CD4-positive, alpha-beta T cell (primary cell): ENCODE measurements around the gene SNTG2. TPM values are rescaled to one million over a fixed set of nuclear protein-coding genes. Genes with fewer than 3 reads are reported as not detected.
"Not testable (repeated sequence)": the region's sequence is repeated elsewhere in the genome, so short reads cannot be mapped to it uniquely, and the experiment has no call there.

ENCODE experiments used
- ATAC-seq: fragments of 200-7000 bp; cut with Tn5 transposase; one replicate; pipeline ENCODE4 v1.10.0; 2022; ENCODE audit warnings: mild to moderate bottlenecking; ENCODE audit not compliant: poor library complexity
- CTCF ChIA-PET: fragments of 350-600 bp; sonication (Branson Sonifier 250); formaldehyde crosslinking; loops from one replicate; lab custom pipeline; 2021; ENCODE audit warnings: antibody characterized with exemption, inconsistent platforms; lab: Charles Lee
- POLR2A ChIA-PET: fragments of 350-600 bp; sonication (Branson Sonifier 250); formaldehyde crosslinking; loops from one replicate; lab custom pipeline; 2021; ENCODE audit warnings: antibody characterized with exemption, inconsistent platforms; lab: Charles Lee
- DNase-seq, 14 experiments: peaks; one replicate each; pipeline ENCODE4 v3.0.0-alpha.2; 2013 to 2020; ENCODE audit warnings: mixed read lengths in 2 of 14
- H3K27ac ChIP-seq, 2 donors: one replicate each; pipeline versions ENCODE4 v1.5.1 to v1.7.0; 2013; ENCODE audit warnings: low read length in 2 of 2, low read depth in 1 of 2, mild to moderate bottlenecking in 1 of 2
- H3K27me3 ChIP-seq, 2 experiments: 1 replicate in 1 of 2; 2 replicates in 1 of 2; pipeline versions ENCODE4 v1.6.1 to v1.7.0; 2013; ENCODE audit warnings: low read length in 2 of 2, control low read depth in 1 of 2, mild to moderate bottlenecking in 1 of 2, moderate library complexity in 1 of 2; ENCODE audit not compliant: insufficient read depth in 2 of 2, control insufficient read depth in 1 of 2
- H3K36me3 ChIP-seq: one replicate; pipeline ENCODE4 v1.6.1; 2013; ENCODE audit warnings: low read length, control low read depth; ENCODE audit not compliant: insufficient read depth
- H3K4me1 ChIP-seq: one replicate; pipeline ENCODE4 v1.6.1; 2013; ENCODE audit warnings: low read length, control low read depth; ENCODE audit not compliant: insufficient read depth
- H3K4me3 ChIP-seq: one replicate; pipeline ENCODE4 v1.5.1; 2013; ENCODE audit warnings: mild to moderate bottlenecking, low read length, moderate library complexity
- H3K9me3 ChIP-seq, 2 experiments: 1 replicate in 1 of 2; 2 replicates in 1 of 2; pipeline versions ENCODE4 v1.6.1 to v1.7.0; 2013; ENCODE audit warnings: low read length in 2 of 2, mild to moderate bottlenecking in 2 of 2, control low read depth in 1 of 2, moderate library complexity in 1 of 2; ENCODE audit not compliant: control insufficient read depth in 1 of 2, insufficient read depth in 1 of 2
- H3K27ac Mint-ChIP-seq: one replicate; pipeline ENCODE4 v1.8.0; 2020; ENCODE audit warnings: mixed read lengths
- H3K27me3 Mint-ChIP-seq: one replicate; pipeline ENCODE4 v1.8.0; 2021; ENCODE audit warnings: mixed read lengths
- H3K36me3 Mint-ChIP-seq: one replicate; pipeline ENCODE4 v1.8.0; 2021; ENCODE audit warnings: low read depth, mixed read lengths
- H3K4me1 Mint-ChIP-seq: one replicate; pipeline ENCODE4 v1.8.0; 2021; ENCODE audit warnings: low read depth, mixed read lengths
- H3K4me3 Mint-ChIP-seq: one replicate; pipeline ENCODE4 v1.8.0; 2020; ENCODE audit warnings: mild to moderate bottlenecking, mixed read lengths
- H3K9me3 Mint-ChIP-seq: one replicate; pipeline ENCODE4 v1.8.0; 2020; ENCODE audit warnings: mixed read lengths
- CTCF ChIP-seq: fragments of 200-600 bp; IDR thresholded peaks from one replicate; pipeline ENCODE4 v1.8.0; 2022; ENCODE audit warnings: antibody characterized with exemption, mild to moderate bottlenecking
- intact Hi-C, 2 experiments: fragments of 100-400 bp; cut with DNase I in 1 of 2; cut with micrococcal nuclease in 1 of 2; formaldehyde crosslinking; loops; one replicate each; pipeline versions ENCODE4 v1.15.1 to v1.9.0; 2023 to 2025; cut with DNase I, micrococcal nuclease
- total RNA-seq, 174 experiments: library from RNA in 2 of 174; stranded (reverse) in 2 of 174; gene quantifications; one replicate each; pipeline ENCODE4 v1.2.3 and lab custom pipeline; 2021 to 2026

Gene SNTG2
- total RNA-seq, 2 experiments from 2014 or later: 1.1 to 1.5 TPM

GRCh38 chr2:1132328-1132969, 181.8 kb downstream of the SNTG2 start:
- Mint-ChIP-seq H3K4me1 (peaks cover 30% of the 10 kb centered on the region), H3K9me3 (no peaks in the 10 kb centered on the region), H3K36me3 (no peaks in the 10 kb centered on the region), H3K4me3 (no peak overlapping the region), H3K27me3 (peaks cover 21% of the 10 kb centered on the region), H3K27ac (no peak overlapping the region)
- no peak overlapping the region for H3K27ac ChIP-seq
- intact Hi-C loops: no loop called here
- POLR2A ChIA-PET: no interaction called here
- no peak for TF ChIP-seq CTCF
- H3K36me3 ChIP-seq: no peaks in the 10 kb centered on the region
- H3K4me1 ChIP-seq: no peaks in the 10 kb centered on the region
- H3K27me3 ChIP-seq: peaks cover 0 to 3% of the 10 kb centered on the region in 2 experiments
- DNase-seq (no peak), ATAC-seq (no peak)
- CTCF ChIA-PET: no interaction called here
- no peak overlapping the region for H3K4me3 ChIP-seq
- H3K9me3 ChIP-seq: peaks cover 0 to 6% of the 10 kb centered on the region in 2 experiments

GRCh38 chr2:1133896-1134295, 183.2 kb downstream of the SNTG2 start:
- H3K27me3 Mint-ChIP-seq: peaks cover 23% of the 10 kb centered on the region
- ATAC-seq, POLR2A ChIA-PET, H3K9me3 ChIP-seq, H3K27ac Mint-ChIP-seq, H3K4me3 ChIP-seq, H3K36me3 Mint-ChIP-seq, DNase-seq, CTCF ChIA-PET, H3K36me3 ChIP-seq, intact Hi-C loops, H3K27me3 ChIP-seq, H3K9me3 Mint-ChIP-seq, H3K27ac ChIP-seq, H3K4me1 ChIP-seq: not testable (repeated sequence)
- peaks cover 30% of the 10 kb centered on the region for H3K4me1 Mint-ChIP-seq
- H3K4me3 Mint-ChIP-seq: peak overlapping the region; percentile 31

- no peaks in the 10 kb centered on the region for H3K9me3 Mint-ChIP-seq
- Histone ChIP-seq H3K27me3 (peaks cover 0 to 3% of the 10 kb centered on the region in 2 experiments), H3K9me3 (peaks cover 0 to 6% of the 10 kb centered on the region in 2 experiments), H3K36me3 (no peaks in the 10 kb centered on the region), H3K27ac (no peak overlapping the region), H3K4me1 (no peaks in the 10 kb centered on the region), H3K4me3 (no peak overlapping the region)
- CTCF ChIA-PET: no interaction called here
- H3K27ac Mint-ChIP-seq: no peak overlapping the region
- peaks cover 24% of the 10 kb centered on the region for H3K27me3 Mint-ChIP-seq
- no peak for DNase-seq
- ATAC-seq: no peak
- intact Hi-C loops: no loop called here
- H3K4me1 Mint-ChIP-seq: peaks cover 30% of the 10 kb centered on the region
- TF ChIP-seq CTCF: no peak
- POLR2A ChIA-PET: no interaction called here
- H3K36me3 Mint-ChIP-seq: no peaks in the 10 kb centered on the region
- no peak overlapping the region for H3K4me3 Mint-ChIP-seq
Measured at GRCh38 chr2:1134629-1135028, 184.0 kb downstream of the SNTG2 start.

- ATAC-seq (no peak), DNase-seq (no peak)
- TF ChIP-seq CTCF: no peak
- POLR2A ChIA-PET: no interaction called here
- peaks cover 0 to 6% of the 10 kb centered on the region in 2 experiments for H3K9me3 ChIP-seq
- Mint-ChIP-seq H3K36me3 (no peaks in the 10 kb centered on the region), H3K9me3 (no peaks in the 10 kb centered on the region), H3K27ac (no peak overlapping the region), H3K4me3 (no peak overlapping the region), H3K4me1 (peaks cover 34% of the 10 kb centered on the region), H3K27me3 (peaks cover 27% of the 10 kb centered on the region)
- H3K27me3 ChIP-seq: peaks cover 0 to 3% of the 10 kb centered on the region in 2 experiments
- H3K36me3 ChIP-seq: no peaks in the 10 kb centered on the region
- CTCF ChIA-PET: no interaction called here
- no peaks in the 10 kb centered on the region for H3K4me1 ChIP-seq
- intact Hi-C loops: no loop called here
- no peak overlapping the region for H3K27ac ChIP-seq
- H3K4me3 ChIP-seq: no peak overlapping the region
Measured at GRCh38 chr2:1136067-1136466, 185.4 kb downstream of the SNTG2 start.
